GM20000 (cell line): Measurements from ENCODE around the gene NHS.

Experiments
- DNase-seq: peaks from one replicate; pipeline ENCODE4 v3.0.0; 2012; ENCODE audit warnings: low spot score
- TF ChIP-seq, protein P1 (sequence below): IDR thresholded peaks from 2 replicates; pipeline ENCODE4 v1.5.1; 2012; ENCODE audit warnings: mild to moderate bottlenecking, control low read depth; ENCODE audit errors: extremely low read depth, missing control alignments

Gene NHS

DNA sequence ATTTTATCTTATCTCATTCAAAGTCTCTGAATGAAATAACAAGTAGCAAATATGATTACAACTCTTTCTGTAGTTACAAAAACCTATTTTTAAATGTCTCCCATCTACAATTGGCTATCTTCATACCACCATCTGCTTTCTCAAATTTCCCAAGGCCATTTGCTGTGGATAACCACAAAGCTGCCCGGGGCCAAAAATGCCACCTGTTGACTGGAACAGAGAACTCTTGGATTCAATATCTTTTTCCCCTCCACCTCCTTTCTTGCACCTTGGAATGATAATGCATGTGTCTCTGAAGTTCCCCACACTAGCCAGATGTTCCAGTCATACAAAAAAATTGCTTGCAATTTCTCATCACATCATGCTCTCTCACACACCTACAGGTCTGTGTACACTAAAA, 269.0 kb downstream of the NHS start:
- TF ChIP-seq, protein P1, sequence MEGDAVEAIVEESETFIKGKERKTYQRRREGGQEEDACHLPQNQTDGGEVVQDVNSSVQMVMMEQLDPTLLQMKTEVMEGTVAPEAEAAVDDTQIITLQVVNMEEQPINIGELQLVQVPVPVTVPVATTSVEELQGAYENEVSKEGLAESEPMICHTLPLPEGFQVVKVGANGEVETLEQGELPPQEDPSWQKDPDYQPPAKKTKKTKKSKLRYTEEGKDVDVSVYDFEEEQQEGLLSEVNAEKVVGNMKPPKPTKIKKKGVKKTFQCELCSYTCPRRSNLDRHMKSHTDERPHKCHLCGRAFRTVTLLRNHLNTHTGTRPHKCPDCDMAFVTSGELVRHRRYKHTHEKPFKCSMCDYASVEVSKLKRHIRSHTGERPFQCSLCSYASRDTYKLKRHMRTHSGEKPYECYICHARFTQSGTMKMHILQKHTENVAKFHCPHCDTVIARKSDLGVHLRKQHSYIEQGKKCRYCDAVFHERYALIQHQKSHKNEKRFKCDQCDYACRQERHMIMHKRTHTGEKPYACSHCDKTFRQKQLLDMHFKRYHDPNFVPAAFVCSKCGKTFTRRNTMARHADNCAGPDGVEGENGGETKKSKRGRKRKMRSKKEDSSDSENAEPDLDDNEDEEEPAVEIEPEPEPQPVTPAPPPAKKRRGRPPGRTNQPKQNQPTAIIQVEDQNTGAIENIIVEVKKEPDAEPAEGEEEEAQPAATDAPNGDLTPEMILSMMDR = no peak
- no peak for DNase-seq

DNA sequence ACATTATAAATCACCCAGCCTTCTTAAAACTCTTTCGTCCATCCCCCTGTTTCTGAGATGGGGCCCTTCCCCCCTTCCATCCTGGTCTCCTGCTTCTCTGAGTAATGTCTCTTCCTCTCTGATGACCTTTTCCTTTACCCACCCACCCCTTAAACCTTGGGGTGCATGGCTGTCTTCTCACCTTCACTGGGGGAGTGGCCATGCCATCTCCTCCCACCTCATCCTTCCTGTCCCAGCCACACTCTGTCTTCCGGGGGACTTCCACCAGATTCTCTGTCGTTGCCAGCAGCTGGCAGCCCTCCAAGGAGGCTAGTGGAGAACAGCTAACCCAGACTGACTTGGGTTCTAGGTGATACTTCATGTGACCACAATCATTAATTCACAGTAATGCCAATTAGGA, 279.1 kb downstream of the NHS start:
- TF ChIP-seq, protein P1 = no peak

DNA sequence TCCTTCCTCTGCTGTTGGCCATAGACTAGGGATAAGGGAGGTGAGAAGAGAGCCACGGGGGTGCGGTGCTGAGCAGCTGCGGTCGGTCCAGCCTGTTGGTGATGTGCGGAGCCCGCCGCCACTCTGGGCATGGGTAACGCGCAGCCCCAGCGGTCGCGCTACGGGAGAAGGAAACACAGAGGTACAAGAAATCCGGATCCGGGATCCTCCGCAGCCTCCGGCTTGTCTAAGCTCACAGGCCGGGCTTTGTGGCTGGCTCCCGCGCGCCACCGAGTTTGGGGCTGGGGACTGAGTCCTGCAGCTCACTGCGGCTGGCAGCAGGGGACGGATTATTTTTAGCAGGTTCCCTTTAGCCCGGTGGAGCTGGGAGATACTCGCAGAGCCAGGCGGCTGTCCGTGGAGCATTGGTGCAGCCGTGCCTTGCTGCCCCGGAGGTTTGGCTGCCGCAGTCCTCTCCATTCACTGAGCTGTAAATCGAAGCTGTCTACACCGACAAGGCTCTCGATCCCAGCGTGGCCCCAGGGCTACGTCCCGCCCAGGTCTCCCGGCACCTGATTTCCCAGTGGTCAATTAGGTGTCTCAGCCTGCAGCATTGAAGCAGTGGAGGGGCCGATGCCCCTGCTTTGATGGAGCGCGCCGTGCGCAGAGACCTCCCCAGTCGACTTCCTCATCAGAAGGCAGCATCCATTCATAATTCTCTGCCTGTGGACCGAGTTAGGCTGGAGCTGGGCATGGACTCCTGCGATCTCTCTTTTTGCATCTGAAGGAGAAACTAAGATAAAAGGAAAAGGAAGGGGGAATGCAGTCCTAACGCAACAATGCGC, 280.4 kb downstream of the NHS start:
- no peak for DNase-seq
- TF ChIP-seq, protein P1 = no peak

More for the DNA sequence above, 279.1 kb downstream of the NHS start:
- DNase-seq = no peak

DNA sequence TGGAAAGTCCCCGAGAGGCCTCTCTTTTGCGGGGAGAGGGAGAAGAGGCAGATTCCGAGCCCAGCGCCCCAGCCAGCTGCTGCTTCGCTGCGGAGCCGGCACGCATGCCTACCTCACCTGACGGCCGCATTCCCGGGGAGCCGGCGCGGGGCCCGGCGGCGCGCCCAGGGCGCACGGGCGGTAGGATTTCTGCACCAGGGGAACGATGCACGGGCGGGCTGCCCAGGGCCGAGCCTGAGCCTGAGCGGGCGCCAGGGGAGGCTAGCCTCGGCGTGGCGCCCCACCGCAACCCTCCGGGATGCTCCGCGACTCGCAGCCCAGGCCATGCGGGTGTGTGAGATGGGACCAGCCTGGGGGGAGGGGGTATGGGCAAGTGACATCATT, 281.0 kb downstream of the NHS start:
- TF ChIP-seq, protein P1 = no peak
- DNase-seq = no peak

GRCh38 chrX:17656556-17656955, 281.6 kb downstream of the NHS start:
- DNase-seq = no peak
- TF ChIP-seq, protein P1 = no peak

DNA sequence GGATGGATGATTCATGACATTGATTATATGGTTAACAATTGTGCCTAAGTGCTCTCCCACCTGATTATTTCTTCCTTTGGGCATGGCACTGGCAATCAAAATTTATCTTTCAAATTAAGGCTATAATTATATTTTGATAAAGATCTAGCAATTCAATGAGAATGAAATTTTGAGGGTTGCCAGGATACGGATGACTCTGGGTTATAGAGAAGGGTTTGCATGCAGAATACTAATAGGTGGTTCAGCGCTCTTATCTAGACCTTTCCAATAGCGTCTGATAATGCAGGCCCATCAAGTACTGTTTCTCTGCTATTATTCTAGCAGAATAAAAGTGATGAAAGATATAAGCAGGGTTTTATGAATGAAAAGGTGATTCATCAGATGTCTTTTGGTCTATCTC, 287.4 kb downstream of the NHS start:
- no peak for DNase-seq
- TF ChIP-seq, protein P1 = no peak

DNA sequence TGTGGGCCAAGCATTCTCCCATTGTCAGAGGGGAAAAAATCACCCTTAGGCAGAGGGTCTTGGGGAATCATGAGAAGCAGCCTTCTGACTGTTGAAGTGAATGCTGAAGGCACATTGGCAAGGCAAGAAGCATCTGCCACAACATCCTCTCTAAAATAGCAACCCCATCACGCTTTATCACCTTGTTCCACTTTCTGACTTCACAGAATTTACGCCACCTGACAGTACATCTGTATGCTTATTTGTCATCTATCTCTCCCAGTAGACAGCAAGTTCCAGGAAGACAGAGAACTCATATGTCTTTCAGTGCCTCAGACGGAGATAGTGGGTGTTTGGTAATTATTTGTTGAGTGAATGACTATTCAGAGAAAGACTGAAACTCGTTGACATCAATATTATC, 293.9 kb downstream of the NHS start:
- TF ChIP-seq, protein P1 = no peak
- DNase-seq = no peak
